ENCODE data around the gene ABTB2.
"Not testable (repeated sequence)": the region's sequence is repeated elsewhere in the genome, so short reads cannot be mapped to it uniquely, and the experiment has no call there.

ABTB2 gene

DNA sequence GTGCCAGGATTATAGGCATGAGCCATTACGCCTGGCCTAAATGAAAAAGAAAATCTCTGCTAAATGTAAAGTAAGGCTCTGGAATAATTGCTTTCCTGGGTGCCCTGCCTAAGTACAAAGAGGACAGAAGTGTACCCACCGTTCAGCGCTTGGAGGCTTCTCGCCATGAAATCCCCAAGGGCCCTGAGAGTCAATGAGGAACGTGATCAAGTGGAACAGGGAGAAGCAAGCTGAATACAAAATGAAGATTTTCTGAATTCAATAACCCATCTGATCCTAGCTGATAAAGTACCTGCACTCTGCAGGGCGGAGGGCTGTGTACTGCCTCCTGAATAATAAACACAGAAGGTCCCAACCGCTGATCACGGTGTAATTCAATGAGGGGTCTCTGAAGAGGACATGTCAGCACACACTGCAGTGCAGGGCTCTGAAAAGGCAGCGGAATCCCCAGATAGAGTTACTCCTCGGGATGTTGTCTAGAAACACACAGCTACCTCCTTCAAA, 97.7 kb downstream of the ABTB2 start:
- peak in 1 of 3 experiments; percentile 33 for DNase-seq

DNA sequence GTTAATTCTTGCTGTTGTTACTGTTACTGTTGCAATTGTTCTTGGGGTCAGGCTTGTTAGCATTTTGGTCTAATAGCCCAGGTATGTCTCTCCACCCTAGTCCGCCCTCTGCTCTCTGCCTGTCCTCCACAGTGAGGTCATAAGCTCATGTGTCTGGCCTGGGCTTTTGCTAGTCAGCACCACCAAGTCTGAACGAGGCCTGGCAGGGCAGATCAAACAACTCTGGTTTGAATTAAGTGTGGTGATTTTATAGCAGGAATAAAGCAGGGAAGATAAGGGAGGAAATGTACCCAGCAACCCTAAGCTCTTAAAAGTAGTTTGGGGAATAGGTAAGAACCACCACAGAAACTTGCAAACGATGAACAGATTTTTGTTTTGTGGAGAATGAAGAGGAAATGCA, 98.7 kb downstream of the ABTB2 start:
- no peak for DNase-seq

DNA sequence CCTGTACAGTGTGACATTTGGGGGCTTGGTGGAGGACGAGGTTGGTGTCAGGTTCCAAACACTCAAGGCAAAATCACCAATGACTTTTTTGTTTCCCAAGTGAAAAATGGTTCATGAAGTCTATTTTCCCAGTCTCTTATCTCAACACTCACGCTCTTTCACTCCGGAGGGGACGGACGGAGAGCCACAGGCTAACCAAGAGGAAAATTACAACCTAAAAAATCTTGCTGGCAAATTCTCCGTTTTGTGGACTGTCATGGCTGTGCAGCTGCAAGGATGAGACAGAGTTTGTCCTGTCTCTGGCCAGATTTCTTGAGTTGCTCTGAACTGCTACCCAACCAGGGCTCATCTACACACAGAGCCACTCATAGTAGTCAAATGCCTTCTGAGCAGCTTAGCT, 101.2 kb downstream of the ABTB2 start:
- no peak for DNase-seq

DNA sequence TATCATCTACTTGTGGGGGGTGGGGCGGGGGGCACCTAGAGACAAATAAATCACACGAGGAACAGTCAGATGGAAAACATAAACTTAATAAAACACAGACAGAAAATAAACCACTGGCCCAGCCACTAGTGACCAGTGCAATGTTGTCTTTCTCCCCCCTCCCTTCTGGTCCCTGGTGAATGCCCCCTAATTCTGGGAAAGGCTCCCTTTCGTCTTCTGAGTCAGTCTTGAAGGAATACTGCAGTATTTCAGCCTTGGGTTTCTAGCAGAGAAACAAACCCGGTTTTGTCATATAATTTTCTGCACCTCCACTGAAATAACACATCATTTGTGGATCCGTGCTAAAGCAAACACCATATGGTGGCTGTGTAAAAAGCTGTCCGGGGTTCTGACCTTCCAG, 101.7 kb downstream of the ABTB2 start:
- DNase-seq, result no peak

DNA sequence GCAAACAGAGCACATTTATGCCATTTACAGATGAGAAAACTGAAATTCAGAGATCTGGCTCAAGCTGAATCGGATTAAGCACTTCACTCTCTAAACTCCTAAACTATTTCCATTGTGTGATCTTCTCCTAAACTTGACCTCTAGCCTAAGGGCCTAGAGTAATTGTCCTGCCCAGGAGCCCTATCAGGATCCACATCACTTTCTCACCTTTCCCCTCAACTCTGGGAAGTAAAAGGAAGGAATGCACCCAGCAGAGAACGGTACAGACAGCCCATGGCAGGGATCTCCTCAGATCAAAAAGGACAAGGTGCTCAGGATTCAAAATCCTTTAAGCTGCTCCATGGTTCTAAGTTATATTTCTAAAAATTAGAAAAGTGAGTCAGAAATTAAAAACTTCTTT, 102.7 kb downstream of the ABTB2 start:
- DNase-seq, result no peak

DNA sequence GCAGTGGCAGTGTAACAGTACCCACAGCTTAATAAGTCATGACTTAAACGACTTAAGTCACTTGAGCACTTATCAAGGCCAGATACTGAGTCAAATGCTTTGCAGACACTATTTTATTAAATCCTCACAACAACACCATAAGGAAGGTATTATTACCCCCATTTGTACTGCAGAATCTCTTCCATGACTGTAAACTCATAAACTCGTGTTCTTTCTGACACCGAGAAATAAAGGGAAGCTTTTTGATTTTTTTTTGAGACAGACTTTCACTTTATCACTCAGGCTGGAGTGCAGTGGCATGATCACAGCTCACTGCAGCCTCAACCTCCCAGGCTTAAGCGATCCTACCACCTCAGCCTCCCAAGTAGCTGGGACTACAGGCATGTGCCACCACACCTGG, 103.8 kb downstream of the ABTB2 start:
- DNase-seq, result no peak

DNA sequence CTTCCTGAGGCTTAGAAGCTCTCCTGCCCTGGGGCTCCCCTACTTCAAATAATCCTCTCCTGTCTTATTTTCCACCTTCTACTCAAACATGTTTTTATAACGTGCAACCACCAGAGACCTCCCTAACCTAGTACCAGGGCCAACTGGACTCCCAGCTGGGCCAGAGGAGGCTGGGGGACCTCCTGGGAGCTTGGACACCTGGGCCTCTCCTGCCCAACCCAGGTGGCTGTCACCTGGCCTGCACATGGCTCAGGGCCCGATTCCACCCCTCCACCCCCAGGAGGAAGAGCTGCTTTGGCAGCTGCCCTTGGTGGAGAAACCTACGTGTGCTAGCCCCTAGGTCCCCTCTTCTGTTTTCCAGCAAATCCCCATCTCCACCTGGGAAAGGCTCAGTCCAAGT, 105.2 kb downstream of the ABTB2 start:
- peak in 1 of 3 experiments; percentile 31 for DNase-seq

DNA sequence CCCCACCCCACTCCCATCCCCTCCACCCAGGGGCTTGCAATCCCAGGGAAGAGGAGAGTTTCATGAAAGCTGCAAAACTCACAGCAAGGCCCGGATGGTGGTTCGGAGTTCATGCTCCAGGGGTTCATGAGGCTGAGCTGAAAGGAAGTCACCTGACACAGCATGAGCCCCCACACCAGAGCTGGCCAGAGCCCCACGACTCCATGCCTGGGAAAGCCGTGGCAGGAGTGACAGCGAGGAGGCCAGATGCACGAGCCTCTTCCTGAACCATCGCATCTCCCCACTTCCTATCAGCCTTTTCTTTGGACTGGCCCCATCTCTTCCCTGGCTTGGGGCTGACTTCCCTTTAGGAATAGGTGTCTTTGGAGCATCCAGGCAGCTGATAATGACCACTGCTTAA, 105.8 kb downstream of the ABTB2 start:
- DNase-seq, result no peak

DNA sequence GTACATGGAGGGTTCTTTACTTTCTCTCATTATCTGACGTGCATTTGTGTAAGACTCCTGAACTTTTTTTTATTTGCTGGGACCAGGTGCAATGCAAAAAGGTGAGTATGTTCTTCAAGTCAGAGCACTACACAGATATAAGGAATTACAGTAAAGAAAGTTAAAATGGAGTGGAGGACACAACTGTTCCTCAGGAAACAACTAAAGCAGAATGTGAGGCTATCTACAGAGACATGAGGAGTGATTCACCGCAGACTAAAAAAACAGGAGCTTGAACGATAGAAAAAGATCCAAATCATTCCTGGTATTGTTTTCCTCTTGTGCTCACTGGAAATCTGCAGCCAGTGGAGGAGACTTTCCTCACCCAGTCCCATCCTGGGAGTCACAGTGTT, 106.2 kb downstream of the ABTB2 start:
- no peak for DNase-seq

DNA sequence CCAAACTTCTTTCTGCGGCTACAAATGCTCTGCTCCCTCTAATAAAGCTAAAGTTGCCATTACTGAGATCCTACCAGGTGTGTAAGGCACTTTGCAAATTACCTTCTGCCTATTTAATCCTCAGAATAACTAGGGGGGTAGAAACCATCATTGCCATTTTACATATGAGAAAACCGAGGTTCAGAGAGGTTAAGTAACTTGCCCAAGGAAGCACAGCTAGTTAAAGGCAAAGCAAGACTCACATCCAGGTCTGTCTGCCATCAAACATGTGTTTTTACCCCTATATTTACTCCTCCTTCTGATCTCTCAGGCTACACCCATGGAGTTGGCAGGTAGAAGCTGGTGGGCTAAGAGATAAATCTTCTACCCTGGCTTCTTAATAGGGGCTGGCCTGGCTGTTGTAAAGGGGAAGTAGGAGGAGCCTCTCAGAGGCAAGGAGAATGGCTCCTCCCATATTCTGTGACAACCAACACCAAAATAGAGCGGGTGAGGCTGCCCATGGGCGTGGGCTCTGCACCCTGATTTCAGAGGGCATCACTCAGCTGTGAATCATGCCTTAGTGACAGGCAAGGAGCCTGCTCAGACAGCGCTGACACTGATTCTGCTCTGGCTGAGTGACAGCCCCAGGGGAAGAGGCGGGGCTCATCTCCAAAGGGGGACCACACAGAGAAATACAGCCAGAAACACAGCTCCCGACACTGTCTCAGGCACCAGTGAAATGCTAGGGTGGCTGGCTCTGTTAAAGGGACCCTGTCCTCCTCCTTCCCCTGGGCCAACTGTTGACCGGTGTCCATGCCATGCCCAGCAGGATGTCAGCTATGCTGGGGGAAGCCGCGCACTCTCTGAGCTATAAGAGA, 106.8 kb downstream of the ABTB2 start:
- peak in 2 of 3 experiments; percentile 19 to 48 for DNase-seq

DNA sequence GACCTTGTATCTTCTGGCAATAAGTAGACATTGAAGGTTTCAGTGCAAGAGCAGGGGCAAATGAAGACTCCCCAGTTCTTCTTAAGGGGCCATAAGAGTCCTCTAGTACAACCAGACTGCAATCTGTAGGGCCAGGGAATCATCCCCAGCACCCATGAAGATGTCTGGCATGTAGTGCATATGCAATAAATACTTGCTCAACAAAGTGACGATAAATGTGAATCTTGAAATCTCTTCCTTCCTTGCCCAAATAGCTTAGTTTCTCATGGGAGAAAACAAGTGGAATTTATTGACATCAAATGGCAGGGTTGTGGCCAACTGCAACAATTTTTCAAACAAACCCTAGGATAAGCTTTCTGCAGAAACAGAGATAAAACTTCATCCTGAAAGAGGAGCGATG, 107.6 kb downstream of the ABTB2 start:
- DNase-seq, result no peak

DNA sequence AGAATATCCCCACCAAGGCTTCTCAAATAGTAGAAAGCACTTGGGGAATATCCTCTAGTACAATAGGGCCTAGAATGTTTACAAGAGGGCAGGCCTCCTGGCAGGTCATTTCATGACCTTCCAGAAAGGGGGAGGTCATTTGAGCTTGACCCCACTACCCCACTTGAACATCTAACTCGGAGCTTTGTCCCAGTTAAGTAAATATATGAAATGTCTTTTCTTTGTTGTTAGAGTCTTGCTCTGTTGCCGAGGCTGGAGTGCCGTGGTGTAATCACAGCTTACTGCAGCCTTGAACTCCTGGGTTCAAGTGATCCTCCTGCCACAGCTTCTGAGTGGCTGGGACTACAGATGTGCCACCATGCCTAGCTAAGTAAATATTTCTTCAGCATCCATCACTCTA, 108.4 kb downstream of the ABTB2 start:
- DNase-seq, result peak in 1 of 3 experiments; percentile 23

DNA sequence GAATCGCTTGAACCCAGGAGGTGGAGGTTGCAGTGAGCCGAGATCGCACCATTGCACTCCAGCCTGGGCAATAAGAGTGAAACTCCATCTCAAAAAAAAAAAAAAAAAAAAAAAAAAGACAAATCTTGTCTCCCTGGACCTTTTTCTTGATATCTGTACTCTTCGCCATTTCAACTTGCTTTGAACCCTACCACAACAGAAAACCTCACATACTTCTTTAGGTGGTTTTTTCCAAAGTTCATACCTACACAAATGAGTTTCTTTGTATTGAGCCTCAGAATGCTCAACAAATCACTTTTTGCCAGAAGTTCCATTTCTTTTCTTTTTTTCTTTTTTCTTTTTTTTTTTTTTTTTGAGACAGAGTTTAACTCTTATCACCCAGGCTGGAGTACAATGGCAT, 111.3 kb downstream of the ABTB2 start:
- DNase-seq, result not testable (repeated sequence)

DNA sequence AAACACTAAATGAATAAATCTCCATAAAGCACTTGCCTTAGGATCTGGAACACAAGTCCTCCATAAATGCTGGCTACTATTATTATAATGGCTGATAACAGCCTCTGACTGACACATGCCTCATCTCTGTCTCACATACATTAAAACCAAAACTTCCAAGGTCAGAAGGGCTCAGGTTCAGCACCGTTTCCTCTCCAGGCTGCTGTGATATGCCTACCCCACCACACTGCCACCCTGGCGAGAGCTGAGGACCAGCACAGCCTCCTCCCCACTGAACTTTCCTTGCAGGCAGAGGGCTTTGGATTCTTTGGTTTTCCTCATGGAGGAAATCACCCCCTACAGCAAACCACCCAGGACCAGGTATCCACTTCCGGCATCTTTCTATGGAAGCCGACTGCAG, 112.8 kb downstream of the ABTB2 start:
- DNase-seq, result no peak

DNA sequence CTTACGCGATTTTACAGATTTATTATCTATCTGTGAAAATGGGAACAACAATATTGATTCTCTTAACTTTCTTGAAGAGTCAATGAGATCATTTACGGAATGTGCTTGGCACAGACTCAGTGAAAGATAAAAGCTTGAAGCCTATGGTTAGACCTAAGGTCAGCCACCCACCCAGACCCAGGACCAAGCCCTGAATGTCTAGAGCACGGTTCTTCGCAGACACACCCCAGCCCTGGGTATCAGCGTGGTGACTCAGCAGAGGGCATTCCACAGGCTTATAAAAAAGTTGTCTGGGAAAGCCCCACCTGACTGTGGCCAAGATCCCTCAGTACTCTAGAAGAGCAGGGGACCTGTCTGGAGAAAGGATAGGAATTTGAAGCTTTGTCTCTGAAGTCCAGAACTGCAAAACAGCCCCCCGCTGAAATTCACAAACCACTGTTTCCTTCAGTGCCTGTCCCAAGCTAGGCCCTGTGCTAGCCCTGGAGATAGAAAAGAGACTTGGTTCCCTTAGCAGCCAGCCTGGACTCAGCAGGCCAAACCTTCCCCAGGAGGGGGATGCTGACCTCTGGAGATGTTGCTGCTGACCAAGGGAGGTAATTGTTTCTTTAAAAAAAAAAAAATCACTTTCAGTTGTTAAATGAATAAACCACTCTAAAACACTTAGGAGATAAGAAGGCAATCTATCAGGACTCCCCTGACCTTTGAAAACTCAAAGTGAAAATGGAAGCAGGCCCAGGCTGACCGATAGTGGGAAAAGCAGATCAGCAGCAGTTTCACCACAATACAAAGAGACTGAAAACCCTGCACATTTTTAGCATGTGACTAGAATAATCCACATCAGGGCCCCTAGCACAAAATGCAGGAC, 114.0 kb downstream of the ABTB2 start:
- DNase-seq, result no peak

DNA sequence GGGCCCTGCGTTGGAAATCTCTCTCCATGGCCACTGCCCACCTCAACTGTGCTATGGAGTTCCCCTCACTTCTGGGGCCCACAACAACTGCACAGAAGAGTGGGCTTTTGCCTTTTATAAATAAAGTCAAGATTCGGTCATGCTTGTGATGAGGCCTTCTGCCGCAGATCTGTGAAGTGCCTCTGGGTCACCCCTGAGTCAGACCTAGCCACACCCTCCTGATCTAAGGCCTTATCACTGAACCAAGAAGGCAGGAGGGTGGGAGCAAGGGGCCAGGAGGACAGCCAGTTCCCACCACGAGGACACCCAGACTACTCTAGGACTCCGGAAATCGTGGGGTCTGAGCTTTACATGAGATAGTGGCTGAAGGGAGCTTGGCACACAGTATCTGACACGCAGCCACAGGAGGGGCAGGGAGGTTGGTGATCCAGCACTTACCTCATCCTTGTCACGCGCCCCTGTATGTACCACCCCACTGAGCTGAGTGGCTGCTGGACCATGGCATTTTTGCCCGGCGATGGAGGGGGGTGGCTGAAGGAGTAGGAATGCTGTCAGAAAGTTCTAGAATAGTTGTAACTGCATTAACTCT, 115.7 kb downstream of the ABTB2 start:
- no peak for DNase-seq

DNA sequence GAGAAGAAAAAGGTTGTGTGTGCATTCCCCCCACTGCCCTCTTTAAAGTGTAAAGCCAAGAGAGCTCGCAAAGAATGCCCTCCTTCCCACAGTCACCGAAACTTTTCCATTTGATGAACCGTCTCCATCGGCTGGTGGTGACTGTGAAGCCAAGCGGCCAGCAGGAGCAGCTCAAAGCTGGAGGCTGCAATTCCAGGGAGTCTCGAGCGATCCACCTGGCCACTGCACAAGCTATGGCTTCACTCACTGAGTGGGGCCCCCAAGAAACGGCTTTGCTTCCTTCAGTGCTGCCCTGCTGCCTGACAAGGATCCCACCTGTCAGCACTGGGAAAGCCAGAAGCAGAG, 117.7 kb downstream of the ABTB2 start:
- no peak for DNase-seq

DNA sequence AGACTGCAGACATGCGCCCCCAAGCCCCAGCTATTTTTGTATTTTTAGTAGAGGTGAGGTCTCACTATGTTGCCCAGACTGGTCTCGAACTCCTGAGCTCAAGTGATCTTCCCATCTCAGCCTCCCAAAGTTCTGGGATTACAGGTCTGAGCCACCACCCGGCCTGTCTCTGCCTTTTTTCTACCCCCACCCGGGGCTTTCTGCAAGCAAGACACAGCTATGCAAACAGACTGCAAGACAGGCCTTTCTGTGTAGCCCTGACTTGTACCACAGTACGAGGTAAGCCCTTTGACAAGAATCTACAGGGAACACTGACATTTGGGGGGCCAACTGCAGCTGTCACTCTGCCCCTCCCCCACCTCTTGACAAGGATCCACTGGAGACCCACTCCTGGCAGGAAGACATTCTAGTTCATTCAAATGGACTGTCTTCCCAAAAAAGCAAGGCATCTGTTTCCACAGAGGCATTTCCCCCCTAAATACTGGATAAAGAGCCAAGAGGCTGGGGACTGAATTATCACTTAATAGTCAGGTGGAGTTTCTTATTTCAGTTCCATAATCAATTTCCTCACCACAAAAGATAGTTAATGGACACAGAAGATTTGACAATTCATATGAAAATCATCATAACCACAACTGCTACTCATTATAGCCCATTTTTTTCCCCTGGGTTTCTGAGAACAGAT, 118.2 kb downstream of the ABTB2 start:
- no peak for DNase-seq

DNA sequence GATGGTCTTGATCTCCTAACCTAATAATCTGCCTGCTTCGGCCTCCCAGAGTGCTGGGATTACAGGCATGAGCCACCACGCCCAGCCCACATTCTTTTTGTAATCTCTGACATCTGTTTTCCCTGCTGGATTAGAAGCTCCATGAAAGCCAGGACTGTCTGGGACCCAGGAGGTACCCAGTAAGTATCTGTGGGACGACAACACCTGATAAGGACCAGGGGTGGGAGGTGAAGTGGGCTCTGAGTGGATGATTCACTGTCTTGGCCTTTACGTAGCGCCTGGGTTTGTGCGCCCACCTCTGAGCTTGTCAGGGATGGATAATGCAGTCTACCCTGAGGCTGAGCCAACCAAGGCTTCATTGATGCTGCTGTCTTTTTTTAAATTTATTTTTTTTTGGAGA, 118.8 kb downstream of the ABTB2 start:
- no peak for DNase-seq

DNA sequence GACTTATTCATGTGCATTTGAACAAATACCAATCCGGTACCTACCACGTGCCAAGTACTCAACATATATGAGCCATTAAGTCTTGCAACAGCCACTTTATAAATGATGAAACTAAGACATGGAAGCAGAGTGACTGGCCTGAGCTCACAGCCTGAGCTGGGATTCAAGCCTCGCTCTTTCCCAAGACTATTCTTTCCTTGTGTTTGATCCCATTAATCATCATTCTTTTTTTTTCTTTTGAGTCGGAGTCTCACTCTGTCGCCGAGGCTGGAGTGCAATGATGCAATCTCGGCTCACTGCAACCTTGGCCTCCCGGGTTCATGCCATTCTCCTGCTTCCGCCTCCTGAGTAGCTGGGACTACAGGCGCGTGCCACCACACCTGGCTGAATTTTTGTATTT, 119.3 kb downstream of the ABTB2 start:
- DNase-seq, result no peak

DNA sequence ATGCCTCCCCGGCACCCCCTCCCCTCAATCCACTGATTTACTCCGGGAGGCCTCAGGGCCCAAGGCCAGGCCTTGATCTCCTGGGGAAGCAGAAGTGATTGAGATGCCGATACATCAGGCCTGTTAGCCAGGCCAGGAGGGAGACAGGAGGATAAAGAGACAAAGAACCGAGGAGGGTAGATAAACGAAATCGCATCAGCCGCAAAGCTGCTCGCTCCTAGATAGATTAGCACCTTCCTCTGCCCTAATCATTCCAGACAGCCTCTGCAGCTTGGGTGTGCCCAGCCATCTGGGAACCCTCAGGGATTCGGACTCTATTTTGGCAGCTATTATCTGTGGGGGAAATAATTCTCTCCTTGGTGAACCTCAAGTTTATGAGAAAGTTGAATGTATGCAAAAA, 121.2 kb downstream of the ABTB2 start:
- no peak for DNase-seq

DNA sequence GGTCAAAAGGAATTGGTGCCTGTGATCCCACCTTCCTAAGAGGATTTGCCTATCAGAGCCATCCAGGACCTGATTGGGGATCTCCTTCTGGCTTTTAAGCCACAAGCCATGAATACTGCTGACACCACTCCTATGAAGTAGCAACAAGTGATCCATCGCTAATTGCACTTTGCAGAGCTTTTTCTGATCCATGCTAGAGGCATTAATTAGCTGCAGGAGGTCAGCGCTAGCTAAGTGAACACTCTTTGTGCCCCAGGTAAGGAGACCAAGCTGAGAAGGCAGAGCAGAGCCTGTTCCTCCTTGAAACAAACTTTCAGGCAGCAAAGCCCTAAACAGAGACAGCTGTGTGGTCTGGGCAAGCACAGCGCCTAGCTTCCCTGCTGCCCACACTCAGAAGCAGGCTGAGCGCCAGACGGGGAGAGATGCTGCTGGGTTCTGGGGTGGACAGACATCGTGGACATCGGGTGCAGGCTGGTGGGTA, 122.2 kb downstream of the ABTB2 start:
- DNase-seq, result peak in 2 of 3 experiments; percentile 23 to 69

DNA sequence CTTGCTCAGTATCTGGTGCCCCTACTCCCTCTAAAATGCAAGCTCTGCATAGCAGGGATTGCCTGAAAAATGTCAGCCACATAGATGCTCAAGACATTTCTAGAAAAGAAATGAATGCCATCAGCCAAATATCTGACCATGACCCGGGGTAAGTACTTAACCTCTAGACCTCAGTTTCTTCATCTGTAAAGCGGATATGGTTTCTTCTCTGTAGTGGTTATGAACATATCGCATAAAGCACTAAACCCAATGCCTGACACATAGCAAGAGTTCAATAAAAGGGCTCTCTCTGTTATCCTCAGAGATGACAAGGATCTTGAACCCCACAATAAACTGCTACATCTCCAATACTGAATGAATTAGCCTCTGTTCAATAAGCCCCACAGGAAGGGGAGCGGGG, 122.6 kb downstream of the ABTB2 start:
- DNase-seq, result no peak

Measured in NCI-H1417 (cell line).